H9 (cell line): ENCODE results near the gene LHPP. TPM values are rescaled to one million over a fixed set of nuclear protein-coding genes. Genes with fewer than 3 reads are reported as not detected.

Experiments used
- DNase-seq: peaks from one replicate; pipeline ENCODE4 v3.0.0-alpha.2; 2017
- H2AFZ ChIP-seq: one replicate; pipeline ENCODE4 v1.6.1; 2013; ENCODE audit warnings: mild to moderate bottlenecking, low read length, control low read depth, moderate library complexity
- H2AK5ac ChIP-seq: 2 replicates; pipeline ENCODE4 v1.6.1; 2013; ENCODE audit warnings: low read length, control low read depth, mixed read lengths; ENCODE audit not compliant: insufficient read length
- H2BK120ac ChIP-seq: one replicate; pipeline ENCODE4 v1.6.1; 2013; ENCODE audit warnings: low read depth, mild to moderate bottlenecking, low read length, control low read depth, inconsistent platforms; ENCODE audit not compliant: poor library complexity, severe bottlenecking
- H2BK12ac ChIP-seq: 2 replicates; pipeline ENCODE4 v1.6.1; 2013; ENCODE audit warnings: low read length, control low read depth, mixed read lengths, low read depth; ENCODE audit not compliant: insufficient read length
- H2BK15ac ChIP-seq: 2 replicates; pipeline ENCODE4 v1.6.1; 2013; ENCODE audit warnings: low read depth, low read length, control low read depth
- H2BK20ac ChIP-seq: one replicate; pipeline ENCODE4 v1.6.1; 2013; ENCODE audit warnings: low read depth, mild to moderate bottlenecking, low read length, control low read depth, inconsistent platforms; ENCODE audit not compliant: poor library complexity, severe bottlenecking
- H2BK5ac ChIP-seq: 2 replicates; pipeline ENCODE4 v1.6.1; 2013; ENCODE audit warnings: low read length, control low read depth, mixed read lengths; ENCODE audit not compliant: insufficient read length
- H3K14ac ChIP-seq: 2 replicates; pipeline ENCODE4 v1.6.1; 2013; ENCODE audit warnings: low read length, control low read depth; ENCODE audit not compliant: insufficient read depth
- H3K18ac ChIP-seq: 2 replicates; pipeline ENCODE4 v1.6.1; 2013; ENCODE audit warnings: low read depth, mild to moderate bottlenecking, mixed read lengths, low read length, control low read depth; ENCODE audit not compliant: insufficient read length
- H3K23ac ChIP-seq: 2 replicates; pipeline ENCODE4 v1.6.1; 2013; ENCODE audit warnings: low read length, control low read depth, mixed read lengths, low read depth; ENCODE audit not compliant: insufficient read length
- H3K23me2 ChIP-seq: 2 replicates; pipeline ENCODE4 v1.6.1; 2013; ENCODE audit warnings: low read depth, mild to moderate bottlenecking, mixed read lengths, low read length, control low read depth; ENCODE audit not compliant: insufficient read length, poor library complexity, severe bottlenecking
- H3K27ac ChIP-seq: 2 replicates; pipeline ENCODE4 v1.5.1; 2013; ENCODE audit warnings: low read length, control low read depth, mixed read lengths, low read depth; ENCODE audit not compliant: insufficient read length
- H3K27me3 ChIP-seq: 2 replicates; pipeline ENCODE4 v1.6.1; 2013; ENCODE audit warnings: low read length, control low read depth, inconsistent platforms; ENCODE audit not compliant: insufficient read depth
- H3K4ac ChIP-seq: 2 replicates; pipeline ENCODE4 v1.6.1; 2013; ENCODE audit warnings: low read depth, mild to moderate bottlenecking, control low read depth, inconsistent platforms, low read length, moderate library complexity
- H3K4me1 ChIP-seq: 2 replicates; pipeline ENCODE4 v1.6.1; 2013; ENCODE audit warnings: low read length, control low read depth, inconsistent platforms; ENCODE audit not compliant: insufficient read depth
- H3K4me2 ChIP-seq: 2 replicates; pipeline ENCODE4 v1.6.1; 2013; ENCODE audit warnings: low read length, control low read depth, mixed read lengths; ENCODE audit not compliant: insufficient read length, insufficient read depth
- H3K56ac ChIP-seq: 2 replicates; pipeline ENCODE4 v1.6.1; 2013; ENCODE audit warnings: low read depth, mild to moderate bottlenecking, mixed read lengths, low read length, control low read depth; ENCODE audit not compliant: insufficient read length
- H3K79me1 ChIP-seq: 2 replicates; pipeline ENCODE4 v1.6.1; 2013; ENCODE audit warnings: low read depth, mild to moderate bottlenecking, moderate library complexity, low read length, control low read depth, inconsistent platforms; ENCODE audit not compliant: insufficient read depth, poor library complexity, severe bottlenecking
- H3K79me2 ChIP-seq: 2 replicates; pipeline ENCODE4 v1.6.1; 2013; ENCODE audit warnings: low read length, control low read depth, inconsistent platforms; ENCODE audit not compliant: insufficient read depth
- H3K9ac ChIP-seq: 2 replicates; pipeline ENCODE4 v1.6.1; 2013; ENCODE audit warnings: low read length, control low read depth, mixed read lengths; ENCODE audit not compliant: insufficient read length; ENCODE audit errors: extremely low read depth
- H3K9me3 ChIP-seq: one replicate; pipeline ENCODE4 v1.6.1; 2013; ENCODE audit warnings: low read depth, low read length, inconsistent platforms; ENCODE audit not compliant: control insufficient read depth
- H3T11ph ChIP-seq: one replicate; pipeline ENCODE4 v1.6.1; 2013; ENCODE audit warnings: mild to moderate bottlenecking, low read length, control low read depth, inconsistent platforms
- H4K20me1 ChIP-seq: one replicate; pipeline ENCODE4 v1.6.1; 2013; ENCODE audit not compliant: control insufficient read depth, insufficient read length, insufficient read depth
- H4K5ac ChIP-seq: 2 replicates; pipeline ENCODE4 v1.6.1; 2013; ENCODE audit warnings: low read depth, mild to moderate bottlenecking, mixed read lengths, low read length, control low read depth; ENCODE audit not compliant: insufficient read length
- H4K8ac ChIP-seq: replicated peaks from 2 replicates; pipeline ENCODE4 v1.6.1; 2013; ENCODE audit warnings: low read length, control low read depth, mixed read lengths, low read depth; ENCODE audit not compliant: insufficient read length
- H4K91ac ChIP-seq: 2 replicates; pipeline ENCODE4 v1.6.1; 2013; ENCODE audit warnings: low read depth, mild to moderate bottlenecking, moderate library complexity, mixed read lengths, low read length, control low read depth; ENCODE audit not compliant: insufficient read length
- H3K27ac Mint-ChIP-seq, 3 experiments: 2 replicates in 2 of 3; 3 replicates in 1 of 3; pipeline ENCODE4 v1.8.0; 2020 to 2021; ENCODE audit warnings: mixed read lengths in 3 of 3, mild to moderate bottlenecking in 1 of 3, moderate library complexity in 1 of 3
- H3K27me3 Mint-ChIP-seq: 2 replicates; pipeline ENCODE4 v1.8.0; 2021; ENCODE audit warnings: low read depth, mild to moderate bottlenecking, moderate library complexity, mixed read lengths
- H3K36me3 Mint-ChIP-seq, 3 experiments: 2 replicates in 2 of 3; 3 replicates in 1 of 3; pipeline ENCODE4 v1.8.0; 2020 to 2021; ENCODE audit warnings: low read depth in 3 of 3, mixed read lengths in 3 of 3; ENCODE audit not compliant: insufficient read depth in 1 of 3
- H3K4me1 Mint-ChIP-seq, 2 experiments: 2 replicates each; pipeline ENCODE4 v1.8.0; 2020; ENCODE audit warnings: mixed read lengths in 2 of 2
- H3K4me3 Mint-ChIP-seq, 2 experiments: 2 replicates in 1 of 2; 3 replicates in 1 of 2; pipeline ENCODE4 v1.8.0; 2020 to 2021; ENCODE audit warnings: mild to moderate bottlenecking in 2 of 2, mixed read lengths in 2 of 2, moderate library complexity in 1 of 2
- H3K9me3 Mint-ChIP-seq, 2 experiments: 2 replicates in 1 of 2; 3 replicates in 1 of 2; pipeline ENCODE4 v1.8.0; 2020; ENCODE audit warnings: mild to moderate bottlenecking in 2 of 2, mixed read lengths in 2 of 2, moderate library complexity in 1 of 2
- CTCF ChIP-seq: fragments of 200-600 bp; sonication (generic); conservative IDR thresholded peaks from 3 replicates; pipeline ENCODE4 v1.8.0; 2021; ENCODE audit warnings: antibody characterized with exemption, mild to moderate bottlenecking
- WGBS: extraction: QIAGEN DNeasy Blood & Tissue Kit; methylation state at CpG from one replicate; pipeline ENCODE4 v1.1.7; 2013; ENCODE audit warnings: missing lambda C conversion rate, low lambda C conversion rate, mixed read lengths; ENCODE audit not compliant: insufficient read length; ENCODE audit errors: extremely low coverage; 5-methylcytosine and 5-hydroxymethylcytosine counted together
- total RNA-seq: library from RNA; stranded (reverse); gene quantifications from 2 replicates; pipeline ENCODE4 v1.2.1, GENCODE V29; 2021

Gene LHPP
- total RNA-seq, 1 experiment from 2014 or later, result 29.6 TPM

DNA sequence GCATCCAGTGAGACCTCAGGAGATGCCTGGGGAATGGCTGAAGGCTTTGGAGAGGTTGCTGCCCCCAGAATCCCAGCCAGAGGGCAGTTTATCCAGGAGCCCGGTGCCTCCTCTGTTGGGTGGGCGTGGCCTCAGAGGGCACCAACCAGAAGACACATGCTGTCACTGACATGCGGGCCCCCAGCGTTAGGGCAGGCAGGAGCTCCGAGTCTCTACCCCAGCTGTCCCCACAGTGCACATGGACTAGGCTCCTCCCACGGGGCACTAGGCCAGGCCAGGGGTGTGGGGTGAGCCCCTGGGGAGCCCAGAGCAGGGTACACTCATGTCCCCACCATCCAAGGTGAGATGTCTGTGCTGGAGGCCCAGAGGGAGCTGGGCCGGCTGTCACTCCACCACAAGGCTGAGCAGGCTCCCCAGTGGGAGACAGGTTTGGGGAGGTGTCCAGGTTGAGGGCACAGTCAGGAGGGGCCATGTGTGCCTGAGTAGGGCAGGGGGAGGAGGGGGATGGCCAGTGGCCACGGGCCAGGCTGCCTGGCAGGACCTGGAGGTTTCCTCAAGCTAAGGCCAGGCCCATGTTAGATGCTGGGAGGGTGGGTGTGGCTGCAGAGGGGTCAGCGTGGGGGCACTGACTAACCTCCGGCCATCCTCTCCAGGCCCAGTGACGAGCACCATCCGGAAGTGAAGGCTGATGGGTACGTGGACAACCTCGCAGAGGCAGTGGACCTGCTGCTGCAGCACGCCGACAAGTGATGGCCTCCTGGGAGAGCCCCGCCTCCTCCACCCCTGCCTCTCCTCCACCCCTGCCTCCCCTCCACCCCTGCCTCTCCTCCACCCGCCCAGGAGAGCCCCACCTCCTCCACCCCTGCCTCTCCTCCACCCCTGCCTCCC lies 151.2 kb downstream of the LHPP start:
- Histone ChIP-seq H3K4me2 (no peak overlapping the region), H2AFZ (no peak overlapping the region)

More for the DNA sequence above, 151.2 kb downstream of the LHPP start:
- 0 out of 7 replicates have a peak, but pooled peaks cover 0 to 2% (median 0%) of the 10 kb centered on the region in 3 experiments for H3K36me3 Mint-ChIP-seq
- no peaks in the 10 kb centered on the region for H3K27me3 ChIP-seq
- H3K27ac ChIP-seq, result no peak overlapping the region
- no peak overlapping the region for H3K56ac ChIP-seq
- no peak overlapping the region for H3K9ac ChIP-seq
- no peak overlapping the region for H4K5ac ChIP-seq
- no peak overlapping the region for H3K23ac ChIP-seq
- peaks cover 2% of the 10 kb centered on the region; the same call in 1 of the 2 replicates for H3K4me1 ChIP-seq
- no peak overlapping the region for H3K4ac ChIP-seq
- H3K9me3 ChIP-seq, result no peaks in the 10 kb centered on the region
- no peaks in the 10 kb centered on the region for H3K27me3 Mint-ChIP-seq
- H2BK15ac ChIP-seq, result no peak overlapping the region
- H2BK20ac ChIP-seq, result no peak overlapping the region
- H2BK5ac ChIP-seq, result no peak overlapping the region
- H3T11ph ChIP-seq, result no peak overlapping the region
- no peak overlapping the region for H4K8ac ChIP-seq
- H2BK120ac ChIP-seq, result no peak overlapping the region
- peaks cover 7 to 18% of the 10 kb centered on the region in 2 experiments for H3K4me1 Mint-ChIP-seq
- TF ChIP-seq CTCF, result peak; percentile 41; the same call in 2 of the 3 replicates
- H4K20me1 ChIP-seq, result peaks cover 3% of the 10 kb centered on the region
- DNase-seq, result peak; percentile 88
- no peaks in the 10 kb centered on the region for H3K23me2 ChIP-seq
- no peaks in the 10 kb centered on the region for H3K9me3 Mint-ChIP-seq
- no peaks in the 10 kb centered on the region for H3K79me1 ChIP-seq
- H4K91ac ChIP-seq, result no peak overlapping the region
- H3K18ac ChIP-seq, result no peak overlapping the region
- H2BK12ac ChIP-seq, result no peak overlapping the region
- H2AK5ac ChIP-seq, result no peak overlapping the region
- peak overlapping the region in 2 of 3 experiments; percentile 76 to 96; a peak in 2 of 7 replicates for H3K27ac Mint-ChIP-seq
- no CpG with 5 or more reads among the region's 18 CpGs for WGBS
- no peak overlapping the region for H3K4me3 Mint-ChIP-seq
- no peaks in the 10 kb centered on the region for H3K79me2 ChIP-seq
- no peak overlapping the region for H3K14ac ChIP-seq
